ENCODE measurements around the gene BAIAP2L1.
A peak's percentile ranks its signal among the peaks of the same experiment; 100 is the strongest.

BAIAP2L1 gene

GRCh38 chr7:98399462-98399861 is 1.4 kb downstream of the BAIAP2L1 start:
- no peak for DNase-seq
- H3K27me3 ChIP-seq (ENCODE audit: insufficient read depth, low read depth, severe bottlenecking), result no peaks in the 10 kb centered on the region
- 0 out of 2 replicates have a peak overlapping the region, but pooled peaks have one; percentile 11 for H3K27ac ChIP-seq
- H3K4me3 ChIP-seq (ENCODE audit: low read depth, low read length), result peak overlapping the region; percentile 82
- H3K9me3 ChIP-seq (ENCODE audit: severe bottlenecking), result no peaks in the 10 kb centered on the region
- no peak for TF ChIP-seq CTCF (IDR thresholded peaks at IDR 0.05; ENCODE audit: low read depth, low read length)
- peaks cover 4% of the 10 kb centered on the region; the same call in 1 of the 2 replicates for H3K36me3 ChIP-seq

DNA sequence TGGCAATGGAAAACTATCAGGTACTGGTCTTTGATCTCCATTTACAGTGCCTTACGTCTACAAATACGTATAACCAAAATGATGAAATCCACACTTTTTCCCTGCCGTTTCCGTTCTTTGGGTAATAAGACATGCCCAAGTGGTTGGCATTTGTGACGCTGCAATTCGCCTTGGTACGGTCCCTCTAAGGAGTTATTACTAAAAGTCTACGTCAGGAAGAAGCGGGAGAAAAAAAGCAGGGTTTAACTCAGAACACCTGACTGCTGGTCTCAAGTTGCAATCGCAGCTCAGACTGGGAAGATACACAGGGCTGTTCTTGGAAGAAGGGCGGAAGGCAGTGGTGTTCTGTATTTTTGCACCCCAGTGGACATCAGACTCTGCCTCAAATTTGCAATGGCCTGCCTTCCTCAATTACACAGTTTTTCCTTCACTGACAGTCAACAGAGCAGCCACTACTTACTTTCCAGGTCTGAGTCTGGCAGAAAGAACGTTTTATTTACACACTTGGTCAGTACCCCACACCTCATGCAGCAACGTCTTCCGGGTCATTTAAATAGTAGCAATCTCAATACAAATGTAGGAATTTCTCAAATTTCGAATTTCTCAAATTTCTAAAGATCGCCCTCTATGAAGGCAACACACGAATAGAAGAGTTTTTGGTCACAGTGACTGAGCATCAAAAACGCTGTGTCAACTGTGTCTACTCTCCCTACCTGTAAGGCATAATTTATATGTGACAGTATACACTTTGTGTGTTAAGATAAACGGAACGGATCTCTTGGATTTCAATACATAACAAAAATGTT is 2.1 kb downstream of the BAIAP2L1 start:
- Histone ChIP-seq H3K27me3 (ENCODE audit: insufficient read depth, low read depth, severe bottlenecking) (no peaks in the 10 kb centered on the region), H3K27ac (no peak overlapping the region), H3K9me3 (ENCODE audit: severe bottlenecking) (no peaks in the 10 kb centered on the region), H3K36me3 (peaks cover 4% of the 10 kb centered on the region), H3K4me3 (ENCODE audit: low read depth, low read length) (no peak overlapping the region)
- TF ChIP-seq CTCF (IDR thresholded peaks at IDR 0.05; ENCODE audit: low read depth, low read length), result no peak
- DNase-seq, result no peak

GRCh38 chr7:98396768-98397167 is 4.1 kb downstream of the BAIAP2L1 start:
- no peaks in the 10 kb centered on the region for H3K9me3 ChIP-seq (ENCODE audit: severe bottlenecking)

DNA sequence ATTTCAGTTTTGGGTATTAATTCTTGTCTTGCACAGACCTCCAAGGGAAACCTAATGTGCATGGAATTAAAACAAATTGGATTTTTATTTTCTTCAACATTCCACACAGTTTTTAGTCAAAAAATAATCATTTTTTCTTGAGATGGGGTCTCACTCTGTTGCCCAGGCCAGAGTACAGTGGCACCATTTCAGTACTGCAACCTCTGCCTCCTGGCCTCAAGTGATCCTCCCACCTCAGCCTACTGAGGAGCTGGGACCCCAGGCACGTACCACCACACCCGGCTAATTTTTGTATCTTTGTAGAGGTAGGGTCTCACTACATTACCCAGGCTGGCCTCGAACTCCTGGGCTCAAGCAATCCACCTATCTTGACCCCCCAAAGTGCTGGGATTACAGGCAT is 4.9 kb downstream of the BAIAP2L1 start:
- TF ChIP-seq CTCF (IDR thresholded peaks at IDR 0.05; ENCODE audit: low read depth, low read length), result no peak
- Histone ChIP-seq H3K9me3 (ENCODE audit: severe bottlenecking) (no peaks in the 10 kb centered on the region), H3K27me3 (ENCODE audit: insufficient read depth, low read depth, severe bottlenecking) (no peaks in the 10 kb centered on the region), H3K36me3 (peaks cover 4% of the 10 kb centered on the region), H3K27ac (no peak overlapping the region), H3K4me3 (ENCODE audit: low read depth, low read length) (no peak overlapping the region)
- no peak for DNase-seq

More at GRCh38 chr7:98396768-98397167, 4.1 kb downstream of the BAIAP2L1 start:
- H3K27me3 ChIP-seq (ENCODE audit: insufficient read depth, low read depth, severe bottlenecking), result no peaks in the 10 kb centered on the region
- H3K27ac ChIP-seq, result no peak overlapping the region
- peaks cover 4% of the 10 kb centered on the region for H3K36me3 ChIP-seq
- TF ChIP-seq CTCF (IDR thresholded peaks at IDR 0.05; ENCODE audit: low read depth, low read length), result no peak
- no peak for DNase-seq
- H3K4me3 ChIP-seq (ENCODE audit: low read depth, low read length), result no peak overlapping the region

- Histone ChIP-seq H3K27me3 (ENCODE audit: insufficient read depth, low read depth, severe bottlenecking) (no peaks in the 10 kb centered on the region), H3K9me3 (ENCODE audit: severe bottlenecking) (no peaks in the 10 kb centered on the region), H3K4me3 (ENCODE audit: low read depth, low read length) (no peak overlapping the region), H3K27ac (no peak overlapping the region), H3K36me3 (peaks cover 4% of the 10 kb centered on the region)
- no peak for TF ChIP-seq CTCF (IDR thresholded peaks at IDR 0.05; ENCODE audit: low read depth, low read length)
- no peak for DNase-seq
Measured at GRCh38 chr7:98395481-98395880, 5.4 kb downstream of the BAIAP2L1 start.

Measured in WERI-Rb-1 (cell line).